Measurements from ENCODE around the gene TMEM179B. TPM values are rescaled to one million over a fixed set of nuclear protein-coding genes. Genes with fewer than 3 reads are reported as not detected.
A peak's percentile ranks its signal among the peaks of the same experiment; 100 is the strongest.

The TMEM179B gene
- total and polyA plus RNA-seq, 2 of the 13 experiments (the other 11 are each of a cell fraction or from before 2014, with no cell fraction given) = 24.8 to 25.7 TPM

DNA sequence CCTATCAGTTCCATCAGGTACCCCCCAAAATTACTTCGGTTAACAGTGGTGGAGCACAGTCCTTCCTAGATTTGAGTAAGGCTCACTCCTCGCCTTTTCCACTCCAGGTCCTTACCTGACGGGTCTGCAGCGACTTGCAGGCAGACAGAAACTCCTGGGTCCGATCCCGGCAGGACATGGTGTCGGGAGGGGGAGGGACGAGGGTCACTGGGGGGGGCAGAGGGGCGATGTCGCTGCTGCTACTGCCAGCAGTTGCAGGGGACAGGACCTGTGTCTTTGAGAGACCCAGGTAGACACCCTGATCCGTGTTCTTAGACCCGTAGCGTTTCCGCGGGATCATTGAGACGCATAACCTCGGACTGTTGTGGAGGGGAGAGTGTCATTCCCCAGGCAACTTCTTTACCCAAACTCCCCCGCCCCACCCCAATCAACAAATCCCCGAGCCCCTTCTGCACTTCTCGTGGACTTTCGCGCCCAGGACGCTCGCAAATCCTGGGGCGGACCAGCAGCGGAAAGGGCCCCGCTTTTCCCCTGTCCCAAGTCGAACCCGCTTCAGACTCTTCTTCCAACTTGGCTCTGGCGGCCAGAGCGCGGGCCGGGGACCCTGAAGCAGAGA, 43.8 kb downstream of the TMEM179B start (continued):
- TF ChIP-seq, protein P1, sequence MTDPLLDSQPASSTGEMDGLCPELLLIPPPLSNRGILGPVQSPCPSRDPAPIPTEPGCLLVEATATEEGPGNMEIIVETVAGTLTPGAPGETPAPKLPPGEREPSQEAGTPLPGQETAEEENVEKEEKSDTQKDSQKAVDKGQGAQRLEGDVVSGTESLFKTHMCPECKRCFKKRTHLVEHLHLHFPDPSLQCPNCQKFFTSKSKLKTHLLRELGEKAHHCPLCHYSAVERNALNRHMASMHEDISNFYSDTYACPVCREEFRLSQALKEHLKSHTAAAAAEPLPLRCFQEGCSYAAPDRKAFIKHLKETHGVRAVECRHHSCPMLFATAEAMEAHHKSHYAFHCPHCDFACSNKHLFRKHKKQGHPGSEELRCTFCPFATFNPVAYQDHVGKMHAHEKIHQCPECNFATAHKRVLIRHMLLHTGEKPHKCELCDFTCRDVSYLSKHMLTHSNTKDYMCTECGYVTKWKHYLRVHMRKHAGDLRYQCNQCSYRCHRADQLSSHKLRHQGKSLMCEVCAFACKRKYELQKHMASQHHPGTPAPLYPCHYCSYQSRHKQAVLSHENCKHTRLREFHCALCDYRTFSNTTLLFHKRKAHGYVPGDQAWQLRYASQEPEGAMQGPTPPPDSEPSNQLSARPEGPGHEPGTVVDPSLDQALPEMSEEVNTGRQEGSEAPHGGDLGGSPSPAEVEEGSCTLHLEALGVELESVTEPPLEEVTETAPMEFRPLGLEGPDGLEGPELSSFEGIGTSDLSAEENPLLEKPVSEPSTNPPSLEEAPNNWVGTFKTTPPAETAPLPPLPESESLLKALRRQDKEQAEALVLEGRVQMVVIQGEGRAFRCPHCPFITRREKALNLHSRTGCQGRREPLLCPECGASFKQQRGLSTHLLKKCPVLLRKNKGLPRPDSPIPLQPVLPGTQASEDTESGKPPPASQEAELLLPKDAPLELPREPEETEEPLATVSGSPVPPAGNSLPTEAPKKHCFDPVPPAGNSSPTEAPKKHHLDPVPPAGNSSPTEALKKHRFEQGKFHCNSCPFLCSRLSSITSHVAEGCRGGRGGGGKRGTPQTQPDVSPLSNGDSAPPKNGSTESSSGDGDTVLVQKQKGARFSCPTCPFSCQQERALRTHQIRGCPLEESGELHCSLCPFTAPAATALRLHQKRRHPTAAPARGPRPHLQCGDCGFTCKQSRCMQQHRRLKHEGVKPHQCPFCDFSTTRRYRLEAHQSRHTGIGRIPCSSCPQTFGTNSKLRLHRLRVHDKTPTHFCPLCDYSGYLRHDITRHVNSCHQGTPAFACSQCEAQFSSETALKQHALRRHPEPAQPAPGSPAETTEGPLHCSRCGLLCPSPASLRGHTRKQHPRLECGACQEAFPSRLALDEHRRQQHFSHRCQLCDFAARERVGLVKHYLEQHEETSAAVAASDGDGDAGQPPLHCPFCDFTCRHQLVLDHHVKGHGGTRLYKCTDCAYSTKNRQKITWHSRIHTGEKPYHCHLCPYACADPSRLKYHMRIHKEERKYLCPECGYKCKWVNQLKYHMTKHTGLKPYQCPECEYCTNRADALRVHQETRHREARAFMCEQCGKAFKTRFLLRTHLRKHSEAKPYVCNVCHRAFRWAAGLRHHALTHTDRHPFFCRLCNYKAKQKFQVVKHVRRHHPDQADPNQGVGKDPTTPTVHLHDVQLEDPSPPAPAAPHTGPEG (CRISPR knock-in tag; IDR thresholded peaks at IDR 0.05) = no peak
- no peak for TF ChIP-seq KMT2A (CRISPR knock-in tag; IDR thresholded peaks at IDR 0.05)
- TF ChIP-seq, protein P2, sequence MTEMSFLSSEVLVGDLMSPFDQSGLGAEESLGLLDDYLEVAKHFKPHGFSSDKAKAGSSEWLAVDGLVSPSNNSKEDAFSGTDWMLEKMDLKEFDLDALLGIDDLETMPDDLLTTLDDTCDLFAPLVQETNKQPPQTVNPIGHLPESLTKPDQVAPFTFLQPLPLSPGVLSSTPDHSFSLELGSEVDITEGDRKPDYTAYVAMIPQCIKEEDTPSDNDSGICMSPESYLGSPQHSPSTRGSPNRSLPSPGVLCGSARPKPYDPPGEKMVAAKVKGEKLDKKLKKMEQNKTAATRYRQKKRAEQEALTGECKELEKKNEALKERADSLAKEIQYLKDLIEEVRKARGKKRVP (CRISPR knock-in tag; IDR thresholded peaks at IDR 0.05) = no peak
- TF ChIP-seq KDM5A (IDR thresholded peaks at IDR 0.05; ENCODE audit: borderline replicate concordance, low read length) = 0 out of 2 replicates have a peak, but pooled peaks have one; percentile 86
- no peak for TF ChIP-seq TCF7 (IDR thresholded peaks at IDR 0.05; ENCODE audit: low read depth)
- no peak for TF ChIP-seq ATF7 (IDR thresholded peaks at IDR 0.05)
- TF ChIP-seq ATF7 (CRISPR knock-in tag; IDR thresholded peaks at IDR 0.05) = no peak
- TF ChIP-seq, protein P3, sequence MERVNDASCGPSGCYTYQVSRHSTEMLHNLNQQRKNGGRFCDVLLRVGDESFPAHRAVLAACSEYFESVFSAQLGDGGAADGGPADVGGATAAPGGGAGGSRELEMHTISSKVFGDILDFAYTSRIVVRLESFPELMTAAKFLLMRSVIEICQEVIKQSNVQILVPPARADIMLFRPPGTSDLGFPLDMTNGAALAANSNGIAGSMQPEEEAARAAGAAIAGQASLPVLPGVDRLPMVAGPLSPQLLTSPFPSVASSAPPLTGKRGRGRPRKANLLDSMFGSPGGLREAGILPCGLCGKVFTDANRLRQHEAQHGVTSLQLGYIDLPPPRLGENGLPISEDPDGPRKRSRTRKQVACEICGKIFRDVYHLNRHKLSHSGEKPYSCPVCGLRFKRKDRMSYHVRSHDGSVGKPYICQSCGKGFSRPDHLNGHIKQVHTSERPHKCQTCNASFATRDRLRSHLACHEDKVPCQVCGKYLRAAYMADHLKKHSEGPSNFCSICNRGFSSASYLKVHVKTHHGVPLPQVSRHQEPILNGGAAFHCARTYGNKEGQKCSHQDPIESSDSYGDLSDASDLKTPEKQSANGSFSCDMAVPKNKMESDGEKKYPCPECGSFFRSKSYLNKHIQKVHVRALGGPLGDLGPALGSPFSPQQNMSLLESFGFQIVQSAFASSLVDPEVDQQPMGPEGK (CRISPR knock-in tag; IDR thresholded peaks at IDR 0.05) = no peak
- TF ChIP-seq CHD4 (IDR thresholded peaks at IDR 0.05; ENCODE audit: borderline replicate concordance, low read length) = no peak
- TF ChIP-seq PCBP1 (IDR thresholded peaks at IDR 0.05; ENCODE audit: borderline replicate concordance, low read depth, low read length) = 0 out of 2 replicates have a peak, but pooled peaks have one; percentile 38
- no peak for TF ChIP-seq ZNF20 (CRISPR knock-in tag; IDR thresholded peaks at IDR 0.05)
- no peak for TF ChIP-seq ELF1 (CRISPR knock-in tag; IDR thresholded peaks at IDR 0.05)
- TF ChIP-seq RFXAP (CRISPR knock-in tag; IDR thresholded peaks at IDR 0.05; ENCODE audit: borderline replicate concordance) = no peak
- no peak for TF ChIP-seq ZNF713 (CRISPR knock-in tag; IDR thresholded peaks at IDR 0.05)
- no peak for TF ChIP-seq ETV6 (CRISPR knock-in tag; conservative IDR thresholded peaks at IDR 0.05)
- TF ChIP-seq ZNF703 (CRISPR knock-in tag; IDR thresholded peaks at IDR 0.05; ENCODE audit: borderline replicate concordance) = no peak
- 0 out of 2 replicates have a peak, but pooled peaks have one; percentile 40 for TF ChIP-seq GATA4 (IDR thresholded peaks at IDR 0.05; ENCODE audit: borderline replicate concordance, low read depth)
- no peak; the same call in 1 of the 2 replicates for TF ChIP-seq ZSCAN20 (CRISPR knock-in tag; IDR thresholded peaks at IDR 0.05; ENCODE audit: borderline replicate concordance)
- no peak for TF ChIP-seq RAD51 (IDR thresholded peaks at IDR 0.05; ENCODE audit: borderline replicate concordance)
- no peak for TF ChIP-seq RORA (CRISPR knock-in tag; IDR thresholded peaks at IDR 0.05)
- TF ChIP-seq, protein P4, sequence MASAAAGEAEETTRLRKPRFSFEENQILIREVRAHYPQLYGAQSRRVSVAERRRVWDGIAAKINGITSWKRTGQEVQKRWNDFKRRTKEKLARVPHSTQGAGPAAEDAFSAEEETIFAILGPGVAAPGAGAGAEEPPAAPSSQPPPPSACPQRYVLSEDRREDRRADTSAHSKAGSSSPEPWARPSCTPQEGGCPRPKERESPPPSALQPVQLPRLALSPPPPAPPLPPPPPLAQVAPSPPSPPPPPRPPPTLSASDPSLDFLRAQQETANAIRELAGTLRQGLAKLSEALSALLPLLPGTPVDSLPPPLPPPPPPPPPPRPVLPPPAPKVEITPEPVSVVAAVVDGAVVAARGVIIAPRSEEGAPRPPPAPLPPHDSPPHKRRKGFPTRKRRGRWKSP (CRISPR knock-in tag; IDR thresholded peaks at IDR 0.05) = no peak
